Measurements from ENCODE around the gene ARID3B.

DNA sequence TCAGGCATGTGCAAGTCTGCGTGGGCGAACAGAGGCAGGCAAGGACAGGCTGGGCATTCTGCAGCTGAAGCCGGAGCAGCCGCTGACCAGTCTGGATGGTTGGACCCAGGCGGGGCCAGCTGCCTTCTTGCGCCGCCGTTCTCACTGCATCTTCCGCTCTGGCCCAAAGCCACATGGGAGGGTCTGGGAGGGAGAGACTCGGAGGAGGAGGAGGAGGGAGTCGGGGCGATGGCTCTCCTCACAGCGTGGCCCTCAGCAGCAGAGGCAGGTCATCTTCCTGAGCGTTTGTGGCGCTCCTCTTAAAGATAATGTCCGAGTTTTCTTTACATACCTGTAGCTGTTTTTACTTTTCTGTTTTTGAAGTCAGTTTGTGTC is 80.5 kb downstream of the ARID3B start:
- TF ChIP-seq, protein P1, sequence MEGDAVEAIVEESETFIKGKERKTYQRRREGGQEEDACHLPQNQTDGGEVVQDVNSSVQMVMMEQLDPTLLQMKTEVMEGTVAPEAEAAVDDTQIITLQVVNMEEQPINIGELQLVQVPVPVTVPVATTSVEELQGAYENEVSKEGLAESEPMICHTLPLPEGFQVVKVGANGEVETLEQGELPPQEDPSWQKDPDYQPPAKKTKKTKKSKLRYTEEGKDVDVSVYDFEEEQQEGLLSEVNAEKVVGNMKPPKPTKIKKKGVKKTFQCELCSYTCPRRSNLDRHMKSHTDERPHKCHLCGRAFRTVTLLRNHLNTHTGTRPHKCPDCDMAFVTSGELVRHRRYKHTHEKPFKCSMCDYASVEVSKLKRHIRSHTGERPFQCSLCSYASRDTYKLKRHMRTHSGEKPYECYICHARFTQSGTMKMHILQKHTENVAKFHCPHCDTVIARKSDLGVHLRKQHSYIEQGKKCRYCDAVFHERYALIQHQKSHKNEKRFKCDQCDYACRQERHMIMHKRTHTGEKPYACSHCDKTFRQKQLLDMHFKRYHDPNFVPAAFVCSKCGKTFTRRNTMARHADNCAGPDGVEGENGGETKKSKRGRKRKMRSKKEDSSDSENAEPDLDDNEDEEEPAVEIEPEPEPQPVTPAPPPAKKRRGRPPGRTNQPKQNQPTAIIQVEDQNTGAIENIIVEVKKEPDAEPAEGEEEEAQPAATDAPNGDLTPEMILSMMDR (IDR thresholded peaks at IDR 0.05): no peak
- TF ChIP-seq, protein P2, sequence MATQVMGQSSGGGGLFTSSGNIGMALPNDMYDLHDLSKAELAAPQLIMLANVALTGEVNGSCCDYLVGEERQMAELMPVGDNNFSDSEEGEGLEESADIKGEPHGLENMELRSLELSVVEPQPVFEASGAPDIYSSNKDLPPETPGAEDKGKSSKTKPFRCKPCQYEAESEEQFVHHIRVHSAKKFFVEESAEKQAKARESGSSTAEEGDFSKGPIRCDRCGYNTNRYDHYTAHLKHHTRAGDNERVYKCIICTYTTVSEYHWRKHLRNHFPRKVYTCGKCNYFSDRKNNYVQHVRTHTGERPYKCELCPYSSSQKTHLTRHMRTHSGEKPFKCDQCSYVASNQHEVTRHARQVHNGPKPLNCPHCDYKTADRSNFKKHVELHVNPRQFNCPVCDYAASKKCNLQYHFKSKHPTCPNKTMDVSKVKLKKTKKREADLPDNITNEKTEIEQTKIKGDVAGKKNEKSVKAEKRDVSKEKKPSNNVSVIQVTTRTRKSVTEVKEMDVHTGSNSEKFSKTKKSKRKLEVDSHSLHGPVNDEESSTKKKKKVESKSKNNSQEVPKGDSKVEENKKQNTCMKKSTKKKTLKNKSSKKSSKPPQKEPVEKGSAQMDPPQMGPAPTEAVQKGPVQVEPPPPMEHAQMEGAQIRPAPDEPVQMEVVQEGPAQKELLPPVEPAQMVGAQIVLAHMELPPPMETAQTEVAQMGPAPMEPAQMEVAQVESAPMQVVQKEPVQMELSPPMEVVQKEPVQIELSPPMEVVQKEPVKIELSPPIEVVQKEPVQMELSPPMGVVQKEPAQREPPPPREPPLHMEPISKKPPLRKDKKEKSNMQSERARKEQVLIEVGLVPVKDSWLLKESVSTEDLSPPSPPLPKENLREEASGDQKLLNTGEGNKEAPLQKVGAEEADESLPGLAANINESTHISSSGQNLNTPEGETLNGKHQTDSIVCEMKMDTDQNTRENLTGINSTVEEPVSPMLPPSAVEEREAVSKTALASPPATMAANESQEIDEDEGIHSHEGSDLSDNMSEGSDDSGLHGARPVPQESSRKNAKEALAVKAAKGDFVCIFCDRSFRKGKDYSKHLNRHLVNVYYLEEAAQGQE (IDR thresholded peaks at IDR 0.05; ENCODE audit: insufficient read depth in 1 of 2, low read depth in 2 of 2, low read length in 1 of 2): 0 out of 4 replicates have a peak, but pooled peaks of 1 of the 2 experiments have one; percentile 5

Measured in Panc1 (cell line).